ENCODE data around the gene HSPBP1. TPM values are rescaled to one million over a fixed set of nuclear protein-coding genes. Genes with fewer than 3 reads are reported as not detected.

HSPBP1 gene
- total RNA-seq, 4 donors from 2014 or later = 28.5 to 44.0 (median 32.2) TPM

- Histone ChIP-seq H3K9me3 (no peaks in the 10 kb centered on the region), H3K4me1 (peaks cover 8 to 36% (median 29%) of the 10 kb centered on the region in 4 donors), H3K27me3 (no peaks in the 10 kb centered on the region), H3K27ac (replicated peaks in 1 of 4) (no peak overlapping the region), H3K36me3 (peaks cover 19 to 50% (median 33%) of the 10 kb centered on the region in 4 donors), H3K4me3 (no peak overlapping the region)
- DNase-seq (ENCODE audit: extremely low spot score) = no peak
- no peak for TF ChIP-seq CTCF (IDR thresholded peaks at IDR 0.05)
- TF ChIP-seq EP300 (IDR thresholded peaks at IDR 0.05) = no peak
- TF ChIP-seq POLR2AphosphoS5 (IDR thresholded peaks at IDR 0.05) = no peak
- TF ChIP-seq POLR2A (IDR thresholded peaks at IDR 0.05; ENCODE audit: low read depth) = no peak
- intact Hi-C loops (cut with DNase I) = loop anchor here (2.0 kb wide), 1 partner anchor 14 kb away; no protein-coding TSS in a partner anchor
- WGBS = 83% methylated on average over 13 of the region's 13 CpGs
Measured at GRCh38 chr19:55278391-55279135, 1.3 kb downstream of the HSPBP1 start.

- TF ChIP-seq EP300 (IDR thresholded peaks at IDR 0.05) = no peak
- TF ChIP-seq POLR2AphosphoS5 (IDR thresholded peaks at IDR 0.05) = no peak
- TF ChIP-seq POLR2A (IDR thresholded peaks at IDR 0.05; ENCODE audit: low read depth) = no peak
- no peak for TF ChIP-seq CTCF (IDR thresholded peaks at IDR 0.05)
- H3K27me3 ChIP-seq = no peaks in the 10 kb centered on the region
- peaks cover 23 to 61% (median 44%) of the 10 kb centered on the region in 4 donors for H3K36me3 ChIP-seq
- intact Hi-C loops (cut with DNase I) = no loop called here
- no peak overlapping the region for H3K27ac ChIP-seq (replicated peaks in 1 of 4)
- peaks cover 8 to 31% (median 25%) of the 10 kb centered on the region in 4 donors for H3K4me1 ChIP-seq
- H3K9me3 ChIP-seq = no peaks in the 10 kb centered on the region
- no peak overlapping the region for H3K4me3 ChIP-seq
- WGBS = 93% methylated on average over 14 of the region's 17 CpGs
- DNase-seq (ENCODE audit: extremely low spot score) = no peak
Measured at GRCh38 chr19:55277494-55277893, 2.4 kb downstream of the HSPBP1 start.

- peaks cover 23 to 67% (median 50%) of the 10 kb centered on the region in 4 donors for H3K36me3 ChIP-seq
- intact Hi-C loops (cut with DNase I) = no loop called here
- no peaks in the 10 kb centered on the region for H3K27me3 ChIP-seq
- DNase-seq (ENCODE audit: extremely low spot score) = no peak
- H3K9me3 ChIP-seq = no peaks in the 10 kb centered on the region
- no peak overlapping the region for H3K27ac ChIP-seq (replicated peaks in 1 of 4)
- H3K4me3 ChIP-seq = no peak overlapping the region
- WGBS = 81% methylated on average over 15 of the region's 15 CpGs
- no peak for TF ChIP-seq CTCF (IDR thresholded peaks at IDR 0.05)
- no peak for TF ChIP-seq POLR2A (IDR thresholded peaks at IDR 0.05; ENCODE audit: low read depth)
- no peak for TF ChIP-seq POLR2AphosphoS5 (IDR thresholded peaks at IDR 0.05)
- no peak for TF ChIP-seq EP300 (IDR thresholded peaks at IDR 0.05)
- peaks cover 8 to 31% (median 25%) of the 10 kb centered on the region in 4 donors for H3K4me1 ChIP-seq
Measured at GRCh38 chr19:55276720-55277430, 3.0 kb downstream of the HSPBP1 start.

- Histone ChIP-seq H3K27me3 (no peaks in the 10 kb centered on the region), H3K9me3 (no peaks in the 10 kb centered on the region), H3K36me3 (peaks cover 23 to 75% (median 57%) of the 10 kb centered on the region in 4 donors), H3K4me1 (peaks cover 8 to 27% (median 22%) of the 10 kb centered on the region in 4 donors), H3K27ac (replicated peaks in 1 of 4) (no peak overlapping the region), H3K4me3 (no peak overlapping the region)
- intact Hi-C loops (cut with DNase I) = no loop called here
- 78% methylated on average over 17 of the region's 17 CpGs for WGBS
- DNase-seq (ENCODE audit: extremely low spot score) = no peak
- no peak for TF ChIP-seq POLR2AphosphoS5 (IDR thresholded peaks at IDR 0.05)
- TF ChIP-seq EP300 (IDR thresholded peaks at IDR 0.05) = no peak
- TF ChIP-seq POLR2A (IDR thresholded peaks at IDR 0.05; ENCODE audit: low read depth) = no peak
- no peak for TF ChIP-seq CTCF (IDR thresholded peaks at IDR 0.05)
Measured at GRCh38 chr19:55275851-55276719, 3.8 kb downstream of the HSPBP1 start.
